GM12873 (cell line): Measurements from ENCODE around the gene OR5A1.

ENCODE experiments used
- CTCF ChIP-seq: IDR thresholded peaks from 2 replicates; pipeline ENCODE4 v1.5.1; 2012; ENCODE audit warnings: low read depth, mild to moderate bottlenecking, moderate library complexity, low read length, control low read depth; ENCODE audit not compliant: insufficient read depth; ENCODE audit errors: missing control alignments

Gene OR5A1

GRCh38 chr11:59436169-59436568 lies at the start of gene OR5A1:
TSS of gene OR5A1 (plus strand) at chr11:59436469. CDS start at chr11:59443169, 6,700 bp downstream.
- no peak for TF ChIP-seq CTCF

- no peak for TF ChIP-seq CTCF
These were observed 42.1 kb upstream of the OR5A1 start for GRCh38 chr11:59394186-59394585.

GRCh38 chr11:59400461-59401261 lies 35.6 kb upstream of the OR5A1 start:
- TF ChIP-seq CTCF, result no peak

- TF ChIP-seq CTCF, result no peak
These were observed 35.1 kb upstream of the OR5A1 start for GRCh38 chr11:59401262-59401552.

GRCh38 chr11:59403546-59403945 lies 32.7 kb upstream of the OR5A1 start:
- no peak for TF ChIP-seq CTCF

GRCh38 chr11:59413646-59414045 lies 22.6 kb upstream of the OR5A1 start:
- no peak for TF ChIP-seq CTCF

GRCh38 chr11:59415111-59415510 lies 21.2 kb upstream of the OR5A1 start:
- no peak for TF ChIP-seq CTCF
